NCI-H748 (cell line): ENCODE data around the gene BHLHE40.

Experiments
- DNase-seq: peaks from one replicate; lab custom pipeline; 2025; ENCODE audit not compliant: unreplicated experiment; lab: John Stamatoyannopoulos, UW

The BHLHE40 gene

GRCh38 chr3:5016211-5017161 lies 37.2 kb downstream of the BHLHE40 start:
- no peak for DNase-seq

- DNase-seq: no peak
Measured at GRCh38 chr3:5017925-5018531, 38.8 kb downstream of the BHLHE40 start.

- peak; percentile 27 for DNase-seq
Measured at GRCh38 chr3:5019411-5020241, 40.4 kb downstream of the BHLHE40 start.

GRCh38 chr3:5020242-5020722 lies 41.0 kb downstream of the BHLHE40 start:
- no peak for DNase-seq

- no peak for DNase-seq
Measured at GRCh38 chr3:5021116-5022092, 42.2 kb downstream of the BHLHE40 start.

GRCh38 chr3:5022187-5022965 lies 43.1 kb downstream of the BHLHE40 start:
- DNase-seq: no peak

GRCh38 chr3:5022966-5023776 lies 43.9 kb downstream of the BHLHE40 start:
- no peak for DNase-seq

- no peak for DNase-seq
Measured at GRCh38 chr3:5023777-5024346, 44.6 kb downstream of the BHLHE40 start.

GRCh38 chr3:5026046-5026362 lies 46.8 kb downstream of the BHLHE40 start:
- DNase-seq: no peak

GRCh38 chr3:5029715-5030114 lies 50.5 kb downstream of the BHLHE40 start:
- DNase-seq: no peak

GRCh38 chr3:5030152-5030551 lies 50.9 kb downstream of the BHLHE40 start:
- no peak for DNase-seq

- DNase-seq: peak; percentile 46
Measured at GRCh38 chr3:5032844-5033243, 53.6 kb downstream of the BHLHE40 start.
